OCI-LY7 (cell line): ENCODE data around the gene GNG12.

Experiments used
- EZH2phosphoT487 ChIP-seq: fragments of 200-600 bp; sonication (generic); IDR thresholded peaks from 2 replicates; pipeline ENCODE4 v1.6.1; 2018; ENCODE audit warnings: low read depth, borderline replicate concordance, mild to moderate bottlenecking, mixed run types, antibody characterized with exemption, low read length, moderate library complexity, mixed read lengths
- TF ChIP-seq, protein P1 (sequence below): fragments of 200-600 bp; sonication (generic); conservative IDR thresholded peaks from 2 replicates; pipeline ENCODE4 v1.5.1; 2014; ENCODE audit warnings: mild to moderate bottlenecking, antibody characterized with exemption, low read length, moderate library complexity, mixed read lengths

DNA sequence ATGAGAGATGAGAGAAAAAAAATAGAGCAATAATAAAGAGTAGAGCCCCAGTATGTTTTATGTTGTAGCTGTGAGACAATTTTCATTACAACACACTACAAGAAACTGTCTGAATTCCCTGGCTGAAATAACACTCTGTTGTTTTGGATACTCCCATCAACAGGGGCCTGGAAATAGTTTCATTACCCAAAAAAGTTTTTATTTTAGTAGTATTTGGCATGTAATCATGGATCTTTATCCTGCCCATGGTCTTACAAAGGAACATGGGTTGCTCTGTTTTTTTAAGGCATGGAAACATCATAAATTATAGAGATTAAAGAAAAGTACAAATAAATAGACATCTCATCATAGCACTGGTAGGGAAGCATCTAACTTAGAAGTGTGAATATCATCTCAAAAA is 56.3 kb downstream of the GNG12 start:
- TF ChIP-seq, protein P1, sequence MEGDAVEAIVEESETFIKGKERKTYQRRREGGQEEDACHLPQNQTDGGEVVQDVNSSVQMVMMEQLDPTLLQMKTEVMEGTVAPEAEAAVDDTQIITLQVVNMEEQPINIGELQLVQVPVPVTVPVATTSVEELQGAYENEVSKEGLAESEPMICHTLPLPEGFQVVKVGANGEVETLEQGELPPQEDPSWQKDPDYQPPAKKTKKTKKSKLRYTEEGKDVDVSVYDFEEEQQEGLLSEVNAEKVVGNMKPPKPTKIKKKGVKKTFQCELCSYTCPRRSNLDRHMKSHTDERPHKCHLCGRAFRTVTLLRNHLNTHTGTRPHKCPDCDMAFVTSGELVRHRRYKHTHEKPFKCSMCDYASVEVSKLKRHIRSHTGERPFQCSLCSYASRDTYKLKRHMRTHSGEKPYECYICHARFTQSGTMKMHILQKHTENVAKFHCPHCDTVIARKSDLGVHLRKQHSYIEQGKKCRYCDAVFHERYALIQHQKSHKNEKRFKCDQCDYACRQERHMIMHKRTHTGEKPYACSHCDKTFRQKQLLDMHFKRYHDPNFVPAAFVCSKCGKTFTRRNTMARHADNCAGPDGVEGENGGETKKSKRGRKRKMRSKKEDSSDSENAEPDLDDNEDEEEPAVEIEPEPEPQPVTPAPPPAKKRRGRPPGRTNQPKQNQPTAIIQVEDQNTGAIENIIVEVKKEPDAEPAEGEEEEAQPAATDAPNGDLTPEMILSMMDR = no peak
- no peak for TF ChIP-seq EZH2phosphoT487
